Endothelial cell of umbilical vein (primary cell): ENCODE data around the gene SMCO4.

Experiments
- EZH2 ChIP-seq: IDR thresholded peaks from 2 replicates; pipeline ENCODE4 v1.6.1; 2012; ENCODE audit warnings: borderline replicate concordance, low read depth, mild to moderate bottlenecking, moderate library complexity, low read length, inconsistent platforms; ENCODE audit not compliant: severe bottlenecking
- MYC ChIP-seq: IDR thresholded peaks from one replicate; pipeline ENCODE4 v1.6.1; 2011; ENCODE audit warnings: mild to moderate bottlenecking, low read depth, low read length
- POLR2A ChIP-seq: IDR thresholded peaks from 2 replicates; pipeline ENCODE4 v1.6.1; 2012; ENCODE audit warnings: low read depth, mild to moderate bottlenecking, control low read depth, low read length

DNA sequence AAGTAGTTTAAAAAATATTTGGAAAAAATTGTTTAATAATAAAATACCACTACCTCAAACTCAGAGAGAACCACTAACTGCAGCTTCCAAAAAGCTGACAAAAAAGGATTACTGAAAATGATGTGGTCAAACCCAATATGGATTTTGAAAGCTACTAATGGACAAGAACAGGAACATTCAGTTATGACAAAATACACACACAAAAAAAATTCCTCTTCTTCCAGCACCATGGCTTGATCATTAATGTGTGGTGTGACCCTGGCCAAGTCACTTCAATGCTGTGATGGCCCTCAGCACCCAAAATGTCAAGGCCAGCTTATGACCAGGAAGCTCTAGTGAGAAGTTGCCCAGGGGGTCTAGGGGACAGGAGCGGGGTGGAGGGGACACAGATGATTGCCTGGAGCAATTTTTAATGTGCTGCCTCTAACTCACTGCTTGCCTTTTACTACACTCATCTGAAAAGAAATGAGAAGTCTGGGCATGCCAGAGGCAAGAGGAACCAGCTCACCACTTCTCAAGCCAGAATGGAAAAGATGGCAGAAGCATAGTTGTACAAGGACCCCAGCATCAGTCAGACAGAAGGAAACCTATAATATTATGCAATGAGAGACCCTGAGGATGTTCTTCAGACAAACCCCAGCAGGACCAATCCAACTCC lies 2.2 kb downstream of the SMCO4 start:
- TF ChIP-seq MYC: no peak
- no peak for TF ChIP-seq POLR2A
- no peak for TF ChIP-seq EZH2
